ENCODE results near the gene HOXD3. TPM values are rescaled to one million over a fixed set of nuclear protein-coding genes. Genes with fewer than 3 reads are reported as not detected.

The HOXD3 gene
- total RNA-seq, 4 donors from 2014 or later = 10.5 to 11.7 (median 11.0) TPM

DNA sequence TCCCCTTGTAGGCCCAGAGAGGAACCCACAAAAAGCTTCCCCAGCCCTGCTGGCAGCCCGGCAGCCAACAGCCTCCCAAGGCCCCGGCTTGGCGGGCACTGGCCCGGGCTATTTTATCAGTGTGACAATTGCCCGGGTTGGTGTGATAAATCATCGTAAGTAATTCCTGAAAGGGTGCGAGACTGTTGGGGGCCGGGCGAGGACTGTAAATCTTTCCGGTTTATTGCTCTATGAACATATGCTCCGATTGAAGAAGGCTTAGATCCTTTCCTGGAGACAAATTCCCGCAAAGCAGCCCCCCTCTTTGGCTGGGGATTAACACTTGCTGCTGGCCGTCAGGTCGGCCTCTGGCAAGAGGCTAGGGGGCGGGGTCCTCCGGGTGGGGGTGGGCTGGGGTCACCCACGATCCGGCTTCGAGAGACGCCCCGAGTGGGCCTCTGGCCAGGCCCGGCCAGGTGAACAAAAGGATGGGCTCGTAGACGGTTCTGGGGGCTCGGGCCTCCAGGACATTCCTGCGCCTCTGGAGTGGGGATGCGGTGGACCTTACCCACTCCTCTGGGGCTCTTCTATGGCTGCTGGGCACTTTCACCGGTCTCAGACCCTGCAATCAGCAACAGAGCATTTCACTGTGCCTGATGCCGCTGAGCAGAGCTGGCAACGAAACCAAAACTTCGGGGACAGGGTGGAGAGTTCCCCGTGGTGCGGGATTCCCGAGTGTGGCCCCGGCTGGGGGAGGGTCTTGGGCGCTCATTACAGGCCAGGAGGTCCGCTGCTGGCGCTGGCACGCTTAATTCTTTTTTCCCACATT is 2.0 kb downstream of the HOXD3 start:
- Histone ChIP-seq H3K27me3 (peaks cover 3 to 97% of the 10 kb centered on the region in 2 donors), H3K27ac (no peak overlapping the region)

GRCh38 chr2:176159663-176160250 is 2.6 kb downstream of the HOXD3 start:
- DNase-seq (ENCODE audit: low spot score in 2 of 2) = no peak
- 45 to 51% methylated on average over 28 to 35 of the region's 44 CpGs for WGBS, 2 donors
- peaks cover 3 to 100% of the 10 kb centered on the region in 2 donors for H3K27me3 ChIP-seq
- H3K27ac ChIP-seq = no peak overlapping the region
- peaks cover 0 to 45% (median 9%) of the 10 kb centered on the region in 4 donors for H3K4me1 ChIP-seq
- peaks cover 0 to 9% (median 0%) of the 10 kb centered on the region in 3 donors for H3K36me3 ChIP-seq
- TF ChIP-seq, protein P1, sequence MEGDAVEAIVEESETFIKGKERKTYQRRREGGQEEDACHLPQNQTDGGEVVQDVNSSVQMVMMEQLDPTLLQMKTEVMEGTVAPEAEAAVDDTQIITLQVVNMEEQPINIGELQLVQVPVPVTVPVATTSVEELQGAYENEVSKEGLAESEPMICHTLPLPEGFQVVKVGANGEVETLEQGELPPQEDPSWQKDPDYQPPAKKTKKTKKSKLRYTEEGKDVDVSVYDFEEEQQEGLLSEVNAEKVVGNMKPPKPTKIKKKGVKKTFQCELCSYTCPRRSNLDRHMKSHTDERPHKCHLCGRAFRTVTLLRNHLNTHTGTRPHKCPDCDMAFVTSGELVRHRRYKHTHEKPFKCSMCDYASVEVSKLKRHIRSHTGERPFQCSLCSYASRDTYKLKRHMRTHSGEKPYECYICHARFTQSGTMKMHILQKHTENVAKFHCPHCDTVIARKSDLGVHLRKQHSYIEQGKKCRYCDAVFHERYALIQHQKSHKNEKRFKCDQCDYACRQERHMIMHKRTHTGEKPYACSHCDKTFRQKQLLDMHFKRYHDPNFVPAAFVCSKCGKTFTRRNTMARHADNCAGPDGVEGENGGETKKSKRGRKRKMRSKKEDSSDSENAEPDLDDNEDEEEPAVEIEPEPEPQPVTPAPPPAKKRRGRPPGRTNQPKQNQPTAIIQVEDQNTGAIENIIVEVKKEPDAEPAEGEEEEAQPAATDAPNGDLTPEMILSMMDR (IDR thresholded peaks at IDR 0.05) = no peak
- TF ChIP-seq POLR2A (IDR thresholded peaks at IDR 0.05) (no peak), EP300 (IDR thresholded peaks at IDR 0.05) (no peak)
- peaks cover 0 to 9% (median 0%) of the 10 kb centered on the region in 4 donors for H3K9me3 ChIP-seq
- peak overlapping the region in 3 of 4 donors; percentile 15 to 36 (median 17) for H3K4me3 ChIP-seq

More for the DNA sequence above, 2.0 kb downstream of the HOXD3 start:
- Histone ChIP-seq H3K4me3 (no peak overlapping the region), H3K4me1 (peaks cover 0 to 44% (median 9%) of the 10 kb centered on the region in 4 donors), H3K9me3 (peaks cover 0 to 4% (median 0%) of the 10 kb centered on the region in 4 donors), H3K36me3 (peaks cover 0 to 9% (median 0%) of the 10 kb centered on the region in 3 donors)
- DNase-seq (ENCODE audit: low spot score in 2 of 2) = no peak
- WGBS, 2 donors = 59 to 63% methylated on average over 32 to 34 of the region's 39 CpGs
- TF ChIP-seq POLR2A (IDR thresholded peaks at IDR 0.05) = no peak
- TF ChIP-seq, protein P1 (IDR thresholded peaks at IDR 0.05) = no peak
- no peak for TF ChIP-seq EP300 (IDR thresholded peaks at IDR 0.05)

- Histone ChIP-seq H3K4me3 (peak overlapping the region; percentile 7 to 36 (median 16)), H3K4me1 (peaks cover 0 to 52% (median 9%) of the 10 kb centered on the region in 4 donors)
- TF ChIP-seq EP300 (IDR thresholded peaks at IDR 0.05) (no peak), POLR2A (IDR thresholded peaks at IDR 0.05) (peak in 1 of 2 donors; percentile 8)
- TF ChIP-seq, protein P1 (IDR thresholded peaks at IDR 0.05) = no peak
Observed at GRCh38 chr2:176160251-176160985, 3.3 kb downstream of the HOXD3 start.

GRCh38 chr2:176160986-176161824 is 4.1 kb downstream of the HOXD3 start:
- H3K27ac ChIP-seq = no peak overlapping the region
- H3K9me3 ChIP-seq = peaks cover 0 to 9% (median 0%) of the 10 kb centered on the region in 4 donors
- WGBS, 2 donors = 66% methylated on average over 22 of the region's 22 CpGs

More at GRCh38 chr2:176160251-176160985, 3.3 kb downstream of the HOXD3 start:
- peaks cover 0 to 9% (median 0%) of the 10 kb centered on the region in 4 donors for H3K9me3 ChIP-seq
- H3K27ac ChIP-seq = no peak overlapping the region
- peaks cover 0 to 3% (median 0%) of the 10 kb centered on the region in 3 donors for H3K36me3 ChIP-seq
- no peak for DNase-seq (ENCODE audit: low spot score in 2 of 2)
- WGBS, 2 donors = 17 to 28% methylated on average over 33 to 39 of the region's 50 CpGs
- peaks cover 6 to 100% of the 10 kb centered on the region in 2 donors for H3K27me3 ChIP-seq

More at GRCh38 chr2:176160986-176161824, 4.1 kb downstream of the HOXD3 start:
- Histone ChIP-seq H3K27me3 (peaks cover 6 to 100% of the 10 kb centered on the region in 2 donors), H3K4me1 (peaks cover 0 to 57% (median 9%) of the 10 kb centered on the region in 4 donors), H3K4me3 (peak overlapping the region in 2 of 4 donors; percentile 4 to 36), H3K36me3 (no peaks in the 10 kb centered on the region)
- no peak for DNase-seq (ENCODE audit: low spot score in 2 of 2)
- TF ChIP-seq, protein P1 (IDR thresholded peaks at IDR 0.05) = no peak
